Prostate gland (tissue), 2 donors: ENCODE results near the gene SBF1. TPM values are rescaled to one million over a fixed set of nuclear protein-coding genes. Genes with fewer than 3 reads are reported as not detected.
"Not testable (repeated sequence)": the region's sequence is repeated elsewhere in the genome, so short reads cannot be mapped to it uniquely, and the experiment has no call there.

Source experiments
- DNase-seq: peaks from one replicate; pipeline ENCODE4 v3.0.0-alpha.2; 2019; ENCODE audit warnings: low spot score
- H3K27ac ChIP-seq, 2 donors: fragments of 200-600 bp; sonication (generic); 2 replicates each; pipeline ENCODE4 v1.5.1; 2017 to 2019
- H3K27me3 ChIP-seq: fragments of 200-600 bp; sonication (generic); replicated peaks from 2 replicates; pipeline ENCODE4 v1.5.1; 2019; ENCODE audit not compliant: insufficient read depth
- H3K36me3 ChIP-seq, 2 donors: fragments of 200-600 bp; sonication (generic); 1 replicate in 1 of 2; 2 replicates in 1 of 2; pipeline versions ENCODE4 v1.5.1 to v1.8.1; 2017 to 2019
- H3K4me1 ChIP-seq: fragments of 200-600 bp; sonication (generic); replicated peaks from 2 replicates; pipeline ENCODE4 v1.5.1; 2019
- H3K4me3 ChIP-seq, 2 donors: fragments of 200-600 bp; sonication (generic); 2 replicates each; pipeline ENCODE4 v1.5.1; 2017 to 2019
- H3K9me3 ChIP-seq: fragments of 200-600 bp; sonication (generic); 2 replicates; pipeline ENCODE4 v1.5.1; 2017
- CTCF ChIP-seq, 4 experiments: fragments of 200-600 bp in 2 of 4; fragments of 450-650 bp in 2 of 4; sonication (generic) in 2 of 4; IDR thresholded peaks; 1 replicate in 3 of 4; 2 replicates in 1 of 4; pipeline ENCODE4 v1.5.1; 2016 to 2019; ENCODE audit warnings: antibody characterized with exemption in 4 of 4, mild to moderate bottlenecking in 2 of 4, moderate library complexity in 2 of 4
- POLR2A ChIP-seq: fragments of 450-650 bp; IDR thresholded peaks from one replicate; pipeline ENCODE4 v1.6.1; 2016; ENCODE audit warnings: antibody characterized with exemption, mild to moderate bottlenecking
- POLR2AphosphoS5 ChIP-seq: sonication (generic); formaldehyde crosslinking; IDR thresholded peaks from one replicate; pipeline ENCODE4 v1.6.1; 2017; ENCODE audit warnings: antibody characterized with exemption
- WGBS: methylation state at CpG from one replicate; pipeline ENCODE4 v1.1.5; 2018; 5-methylcytosine and 5-hydroxymethylcytosine counted together
- intact Hi-C: fragments of 100-400 bp; cut with DNase I; formaldehyde crosslinking; loops from one replicate; pipeline ENCODE4 v1.14.2; 2022
- total RNA-seq, 2 donors: library from RNA; depleted of rRNA; stranded (reverse); fragments of >200 nt; gene quantifications; one replicate each; pipeline ENCODE4 v1.1.0, GENCODE V29; 2016

The SBF1 gene
- total RNA-seq, 2 donors from 2014 or later = 44.9 to 144 TPM

- no peak overlapping the region for H3K4me3 ChIP-seq
- H3K9me3 ChIP-seq = no peaks in the 10 kb centered on the region
- no peak overlapping the region for H3K27ac ChIP-seq
- H3K27me3 ChIP-seq = no peaks in the 10 kb centered on the region
- intact Hi-C loops = no loop called here
- peaks cover 7 to 29% of the 10 kb centered on the region in 2 donors for H3K36me3 ChIP-seq
- TF ChIP-seq POLR2A (no peak), CTCF (IDR thresholded peaks at IDR 0.05) (no peak), POLR2AphosphoS5 (no peak)
- no peak for DNase-seq
- 89% methylated on average over 35 of the region's 36 CpGs for WGBS
- H3K4me1 ChIP-seq = no peaks in the 10 kb centered on the region
These were observed 37.1 kb downstream of the SBF1 start for GRCh38 chr22:50437511-50438304.

- Histone ChIP-seq H3K27ac (no peak overlapping the region), H3K4me3 (no peak overlapping the region), H3K4me1 (no peaks in the 10 kb centered on the region), H3K9me3 (no peaks in the 10 kb centered on the region), H3K27me3 (no peaks in the 10 kb centered on the region), H3K36me3 (peaks cover 13 to 37% of the 10 kb centered on the region in 2 donors)
- intact Hi-C loops = no loop called here
- DNase-seq = no peak
- TF ChIP-seq POLR2AphosphoS5 (no peak), CTCF (IDR thresholded peaks at IDR 0.05) (no peak), POLR2A (no peak)
- 90% methylated on average over 25 of the region's 25 CpGs for WGBS
These were observed 37.9 kb downstream of the SBF1 start for GRCh38 chr22:50436841-50437341.

- Histone ChIP-seq H3K4me3 (no peak overlapping the region), H3K27me3 (no peaks in the 10 kb centered on the region), H3K27ac (no peak overlapping the region), H3K9me3 (no peaks in the 10 kb centered on the region), H3K4me1 (no peaks in the 10 kb centered on the region), H3K36me3 (peaks cover 15 to 44% of the 10 kb centered on the region in 2 donors)
- TF ChIP-seq POLR2A (no peak), CTCF (IDR thresholded peaks at IDR 0.05) (no peak), POLR2AphosphoS5 (no peak)
- DNase-seq = no peak
- 84% methylated on average over 36 of the region's 37 CpGs for WGBS
- intact Hi-C loops = no loop called here
These were observed 38.6 kb downstream of the SBF1 start for GRCh38 chr22:50436015-50436830.

DNA sequence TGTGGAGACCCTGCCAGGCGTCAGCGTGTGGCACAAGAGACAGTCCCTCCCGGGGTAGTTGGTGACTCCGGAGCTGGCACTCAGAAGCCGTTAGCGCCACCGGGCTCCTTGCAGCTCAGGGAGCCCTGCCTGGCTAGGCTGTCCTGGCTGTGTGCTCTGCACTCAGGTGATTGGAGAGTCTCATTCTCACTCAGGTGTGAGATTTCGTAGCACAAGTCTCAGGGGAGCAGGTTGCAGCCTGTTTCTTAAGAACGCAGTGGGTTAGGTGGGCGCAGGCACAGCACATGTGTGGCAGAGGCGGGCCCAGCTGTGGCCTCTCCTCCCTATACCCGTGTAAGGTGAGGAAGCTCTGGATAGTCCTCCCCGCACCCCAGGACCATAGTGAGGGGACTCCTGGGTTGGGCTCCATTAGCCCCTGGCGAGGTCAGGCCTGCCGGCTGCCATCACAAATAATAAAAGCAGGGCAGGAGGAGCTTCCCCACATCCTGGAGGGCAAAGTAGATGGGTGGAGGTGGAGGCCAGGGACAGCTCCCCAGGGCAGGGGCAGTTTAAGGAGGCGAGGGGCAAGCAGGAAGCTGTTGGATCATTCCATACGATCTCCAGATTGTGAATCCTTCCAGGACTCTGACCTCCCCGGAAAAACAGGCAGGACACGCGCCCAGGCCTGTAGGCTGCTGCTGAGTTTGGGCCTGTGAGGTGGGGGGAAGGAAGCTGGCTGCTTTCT, 39.4 kb downstream of the SBF1 start:
- Histone ChIP-seq H3K27me3 (no peaks in the 10 kb centered on the region), H3K9me3 (no peaks in the 10 kb centered on the region), H3K4me1 (no peaks in the 10 kb centered on the region), H3K4me3 (no peak overlapping the region), H3K27ac (peak overlapping the region; percentile 1 to 46), H3K36me3 (peaks cover 15 to 44% of the 10 kb centered on the region in 2 donors)
- 57% methylated on average over 20 of the region's 20 CpGs for WGBS
- intact Hi-C loops = no loop called here
- DNase-seq = no peak
- TF ChIP-seq POLR2AphosphoS5 = no peak

- no peaks in the 10 kb centered on the region for H3K4me1 ChIP-seq
- peaks cover 15 to 40% of the 10 kb centered on the region in 2 donors for H3K36me3 ChIP-seq
- 83% methylated on average over 16 of the region's 24 CpGs for WGBS
- intact Hi-C loops = no loop called here
- no peaks in the 10 kb centered on the region for H3K9me3 ChIP-seq
- no peaks in the 10 kb centered on the region for H3K27me3 ChIP-seq
- TF ChIP-seq POLR2AphosphoS5 (no peak), CTCF (IDR thresholded peaks at IDR 0.05) (no peak)
- no peak for DNase-seq
- H3K4me3 ChIP-seq = no peak overlapping the region
- H3K27ac ChIP-seq = peak overlapping the region in 1 of 2 donors; percentile 1
These were observed 40.0 kb downstream of the SBF1 start for GRCh38 chr22:50434849-50435248.

DNA sequence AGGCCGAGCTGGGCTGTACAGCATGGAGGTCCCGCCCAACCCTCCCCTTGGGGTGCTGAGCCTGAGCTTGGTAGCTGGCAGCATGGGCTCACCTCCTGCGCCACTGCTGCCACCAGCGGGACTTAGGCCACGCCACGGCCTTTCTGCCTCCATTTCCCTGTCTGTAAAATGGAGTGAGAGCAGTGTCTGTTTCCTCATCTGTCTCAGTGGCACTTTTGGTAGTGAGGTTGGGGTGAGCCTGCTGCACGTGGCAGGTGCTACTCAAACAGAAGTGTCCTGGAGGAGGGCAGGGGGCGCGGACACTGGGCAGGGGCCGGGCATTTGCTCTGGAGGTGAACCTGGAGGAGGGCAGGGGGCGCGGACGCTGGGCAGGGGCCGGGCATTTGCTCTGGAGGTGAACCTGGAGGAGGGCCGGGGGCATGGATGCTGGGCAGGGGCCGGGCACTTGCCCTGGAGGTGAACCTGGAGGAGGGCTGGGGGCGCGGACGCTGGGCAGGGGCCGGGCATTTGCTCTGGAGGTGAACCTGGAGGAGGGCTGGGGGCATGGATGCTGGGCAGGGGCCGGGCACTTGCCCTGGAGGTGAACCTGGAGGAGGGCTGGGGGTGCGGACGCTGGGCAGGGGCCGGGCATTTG, 41.8 kb downstream of the SBF1 start:
- DNase-seq, H3K27ac ChIP-seq, H3K27me3 ChIP-seq, intact Hi-C loops, H3K9me3 ChIP-seq, H3K4me1 ChIP-seq, H3K4me3 ChIP-seq: not testable (repeated sequence)
- peaks cover 8 to 32% of the 10 kb centered on the region in 2 donors for H3K36me3 ChIP-seq
- WGBS = 92% methylated on average over 18 of the region's 24 CpGs
